Stimulated activated effector memory CD8-positive, alpha-beta T cell treated with anti-CD3 and anti-CD28 coated beads, Interleukin-12 subunit alpha, Interleukin-12 subunit beta, amount 100 ng/mL, for 72 hours (primary cell): ENCODE results near the gene F2.

ENCODE experiments used
- ATAC-seq: fragments of 150-1000 bp; cut with Tn5 transposase; 2 replicates; pipeline ENCODE4 v1.10.0; 2021
- DNase-seq, 2 donors: peaks; one replicate each; pipeline ENCODE4 v3.0.0; 2021 to 2022; ENCODE audit warnings: low spot score in 2 of 2
- H3K27ac Mint-ChIP-seq: one replicate; pipeline ENCODE4 v1.8.0; 2022; ENCODE audit warnings: mild to moderate bottlenecking, mixed read lengths
- H3K36me3 Mint-ChIP-seq: one replicate; pipeline ENCODE4 v1.8.0; 2022; ENCODE audit warnings: mild to moderate bottlenecking, mixed read lengths
- H3K4me1 Mint-ChIP-seq: one replicate; pipeline ENCODE4 v1.8.0; 2022; ENCODE audit warnings: mixed read lengths
- H3K4me3 Mint-ChIP-seq: one replicate; pipeline ENCODE4 v1.8.0; 2022; ENCODE audit warnings: mild to moderate bottlenecking, mixed read lengths
- H3K9me3 Mint-ChIP-seq: one replicate; pipeline ENCODE4 v1.8.0; 2022; ENCODE audit warnings: mixed read lengths

F2 gene

GRCh38 chr11:46737699-46738098 lies 18.7 kb downstream of the F2 start:
- Mint-ChIP-seq H3K27ac (no peak overlapping the region), H3K9me3 (no peaks in the 10 kb centered on the region), H3K4me3 (no peak overlapping the region), H3K4me1 (no peaks in the 10 kb centered on the region), H3K36me3 (peaks cover 20% of the 10 kb centered on the region)
- ATAC-seq (no peak), DNase-seq (no peak)

GRCh38 chr11:46738887-46739286 lies 19.9 kb downstream of the F2 start:
- H3K4me3 Mint-ChIP-seq: no peak overlapping the region
- no peak overlapping the region for H3K27ac Mint-ChIP-seq
- ATAC-seq (no peak), DNase-seq (no peak)
- H3K36me3 Mint-ChIP-seq: peaks cover 32% of the 10 kb centered on the region
- no peaks in the 10 kb centered on the region for H3K9me3 Mint-ChIP-seq
- no peaks in the 10 kb centered on the region for H3K4me1 Mint-ChIP-seq

- ATAC-seq: no peak
- no peaks in the 10 kb centered on the region for H3K4me1 Mint-ChIP-seq
- peaks cover 61% of the 10 kb centered on the region for H3K36me3 Mint-ChIP-seq
- no peak for DNase-seq
- H3K27ac Mint-ChIP-seq: peak overlapping the region; percentile 73
- H3K9me3 Mint-ChIP-seq: no peaks in the 10 kb centered on the region
- H3K4me3 Mint-ChIP-seq: no peak overlapping the region
Measured at GRCh38 chr11:46741600-46742484, 22.8 kb downstream of the F2 start.

- no peaks in the 10 kb centered on the region for H3K4me1 Mint-ChIP-seq
- DNase-seq (no peak), ATAC-seq (no peak)
- peak overlapping the region; percentile 5 for H3K27ac Mint-ChIP-seq
- peaks cover 73% of the 10 kb centered on the region for H3K36me3 Mint-ChIP-seq
- no peak overlapping the region for H3K4me3 Mint-ChIP-seq
- H3K9me3 Mint-ChIP-seq: no peaks in the 10 kb centered on the region
Measured at GRCh38 chr11:46743043-46743442, 24.0 kb downstream of the F2 start.

- peak overlapping the region; percentile 5 for H3K27ac Mint-ChIP-seq
- no peaks in the 10 kb centered on the region for H3K9me3 Mint-ChIP-seq
- H3K4me3 Mint-ChIP-seq: no peak overlapping the region
- no peaks in the 10 kb centered on the region for H3K4me1 Mint-ChIP-seq
- H3K36me3 Mint-ChIP-seq: peaks cover 81% of the 10 kb centered on the region
- DNase-seq (no peak), ATAC-seq (no peak)
Measured at GRCh38 chr11:46743693-46744339, 24.8 kb downstream of the F2 start.

GRCh38 chr11:46745328-46745727 lies 26.3 kb downstream of the F2 start:
- peaks cover 92% of the 10 kb centered on the region for H3K36me3 Mint-ChIP-seq
- H3K4me3 Mint-ChIP-seq: no peak overlapping the region
- ATAC-seq (no peak), DNase-seq (no peak)
- H3K4me1 Mint-ChIP-seq: no peaks in the 10 kb centered on the region
- no peak overlapping the region for H3K27ac Mint-ChIP-seq
- no peaks in the 10 kb centered on the region for H3K9me3 Mint-ChIP-seq

GRCh38 chr11:46745995-46746394 lies 27.0 kb downstream of the F2 start:
- Mint-ChIP-seq H3K27ac (no peak overlapping the region), H3K9me3 (no peaks in the 10 kb centered on the region), H3K4me3 (no peak overlapping the region), H3K4me1 (no peaks in the 10 kb centered on the region), H3K36me3 (peaks cover 98% of the 10 kb centered on the region)
- ATAC-seq: no peak
- DNase-seq: no peak

- H3K27ac Mint-ChIP-seq: peak overlapping the region; percentile 69
- H3K36me3 Mint-ChIP-seq: peaks cover 98% of the 10 kb centered on the region
Measured at GRCh38 chr11:46747150-46747549, 28.1 kb downstream of the F2 start.

GRCh38 chr11:46755962-46756361 lies 36.9 kb downstream of the F2 start:
- Mint-ChIP-seq H3K4me3 (no peak overlapping the region), H3K36me3 (peaks cover 98% of the 10 kb centered on the region), H3K9me3 (no peaks in the 10 kb centered on the region), H3K4me1 (no peaks in the 10 kb centered on the region), H3K27ac (no peak overlapping the region)
- no peak for ATAC-seq
- no peak for DNase-seq

More at GRCh38 chr11:46747150-46747549, 28.1 kb downstream of the F2 start:
- ATAC-seq: no peak
- no peak for DNase-seq
- no peak overlapping the region for H3K4me3 Mint-ChIP-seq
- no peaks in the 10 kb centered on the region for H3K4me1 Mint-ChIP-seq
- H3K9me3 Mint-ChIP-seq: no peaks in the 10 kb centered on the region

- no peak overlapping the region for H3K27ac Mint-ChIP-seq
- ATAC-seq: no peak
- H3K4me1 Mint-ChIP-seq: no peaks in the 10 kb centered on the region
- no peak for DNase-seq
- no peaks in the 10 kb centered on the region for H3K9me3 Mint-ChIP-seq
- H3K36me3 Mint-ChIP-seq: peaks cover 100% of the 10 kb centered on the region
- H3K4me3 Mint-ChIP-seq: no peak overlapping the region
Measured at GRCh38 chr11:46759196-46759595, 40.2 kb downstream of the F2 start.

GRCh38 chr11:46760429-46761128 lies 41.6 kb downstream of the F2 start:
- H3K4me3 Mint-ChIP-seq: no peak overlapping the region
- no peak overlapping the region for H3K27ac Mint-ChIP-seq
- peaks cover 100% of the 10 kb centered on the region for H3K36me3 Mint-ChIP-seq
- ATAC-seq: no peak
- H3K9me3 Mint-ChIP-seq: no peaks in the 10 kb centered on the region
- DNase-seq: no peak
- no peaks in the 10 kb centered on the region for H3K4me1 Mint-ChIP-seq

- DNase-seq (no peak), ATAC-seq (no peak)
- H3K4me3 Mint-ChIP-seq: no peak overlapping the region
- no peaks in the 10 kb centered on the region for H3K9me3 Mint-ChIP-seq
- H3K27ac Mint-ChIP-seq: no peak overlapping the region
- peaks cover 100% of the 10 kb centered on the region for H3K36me3 Mint-ChIP-seq
- no peaks in the 10 kb centered on the region for H3K4me1 Mint-ChIP-seq
Measured at GRCh38 chr11:46761807-46762206, 42.8 kb downstream of the F2 start.

- no peaks in the 10 kb centered on the region for H3K4me1 Mint-ChIP-seq
- no peaks in the 10 kb centered on the region for H3K9me3 Mint-ChIP-seq
- H3K4me3 Mint-ChIP-seq: no peak overlapping the region
- DNase-seq: no peak
- H3K36me3 Mint-ChIP-seq: peaks cover 100% of the 10 kb centered on the region
- H3K27ac Mint-ChIP-seq: no peak overlapping the region
- ATAC-seq: no peak
Measured at GRCh38 chr11:46762248-46762647, 43.2 kb downstream of the F2 start.

GRCh38 chr11:46766656-46767055 lies 47.6 kb downstream of the F2 start:
- no peak overlapping the region for H3K4me3 Mint-ChIP-seq
- no peak overlapping the region for H3K27ac Mint-ChIP-seq
- no peaks in the 10 kb centered on the region for H3K9me3 Mint-ChIP-seq
- no peaks in the 10 kb centered on the region for H3K4me1 Mint-ChIP-seq
- ATAC-seq (no peak), DNase-seq (no peak)
- H3K36me3 Mint-ChIP-seq: peaks cover 100% of the 10 kb centered on the region

GRCh38 chr11:46769636-46770221 lies 50.7 kb downstream of the F2 start:
- H3K4me3 Mint-ChIP-seq: no peak overlapping the region
- no peaks in the 10 kb centered on the region for H3K4me1 Mint-ChIP-seq
- DNase-seq (no peak), ATAC-seq (no peak)
- H3K27ac Mint-ChIP-seq: no peak overlapping the region
- no peaks in the 10 kb centered on the region for H3K9me3 Mint-ChIP-seq
- H3K36me3 Mint-ChIP-seq: peaks cover 100% of the 10 kb centered on the region
